HG03108 (cell line): ENCODE measurements around the gene TEAD4.

ENCODE experiments used
- ATAC-seq: cut with Tn5 transposase; IDR thresholded peaks from one replicate; pipeline ENCODE4 v1.9.1; 2021; ENCODE audit warnings: moderate library complexity; ENCODE audit not compliant: unreplicated experiment

The TEAD4 gene

DNA sequence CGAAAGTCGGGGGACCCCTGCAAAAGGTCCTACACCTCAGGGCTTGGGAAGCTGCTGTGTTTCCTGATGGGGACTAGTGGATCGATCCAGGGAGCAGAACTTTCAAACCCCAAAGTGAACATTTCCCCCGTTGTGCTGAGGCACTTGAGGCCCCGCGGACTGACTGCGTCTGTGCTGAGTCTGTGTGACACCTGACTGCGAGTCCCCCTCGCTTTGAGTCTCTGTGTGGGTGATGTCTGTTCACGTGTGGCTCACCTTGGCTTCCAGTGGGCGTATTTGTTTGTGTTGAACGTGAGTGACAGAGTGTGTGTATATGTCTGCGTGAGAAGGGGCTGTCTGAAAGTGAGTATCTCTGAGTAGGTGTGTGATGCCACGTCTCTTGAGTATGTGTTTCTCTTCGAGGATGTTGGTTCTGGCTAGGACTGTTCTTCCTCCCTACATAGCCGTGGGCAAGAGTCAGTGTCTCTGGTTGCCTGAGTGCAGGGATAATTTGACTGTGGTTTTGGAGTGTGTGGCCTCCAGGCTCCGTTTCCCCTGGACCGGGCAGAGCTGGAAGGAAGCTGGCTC is 1.3 kb downstream of the TEAD4 start:
- ATAC-seq, result no peak

DNA sequence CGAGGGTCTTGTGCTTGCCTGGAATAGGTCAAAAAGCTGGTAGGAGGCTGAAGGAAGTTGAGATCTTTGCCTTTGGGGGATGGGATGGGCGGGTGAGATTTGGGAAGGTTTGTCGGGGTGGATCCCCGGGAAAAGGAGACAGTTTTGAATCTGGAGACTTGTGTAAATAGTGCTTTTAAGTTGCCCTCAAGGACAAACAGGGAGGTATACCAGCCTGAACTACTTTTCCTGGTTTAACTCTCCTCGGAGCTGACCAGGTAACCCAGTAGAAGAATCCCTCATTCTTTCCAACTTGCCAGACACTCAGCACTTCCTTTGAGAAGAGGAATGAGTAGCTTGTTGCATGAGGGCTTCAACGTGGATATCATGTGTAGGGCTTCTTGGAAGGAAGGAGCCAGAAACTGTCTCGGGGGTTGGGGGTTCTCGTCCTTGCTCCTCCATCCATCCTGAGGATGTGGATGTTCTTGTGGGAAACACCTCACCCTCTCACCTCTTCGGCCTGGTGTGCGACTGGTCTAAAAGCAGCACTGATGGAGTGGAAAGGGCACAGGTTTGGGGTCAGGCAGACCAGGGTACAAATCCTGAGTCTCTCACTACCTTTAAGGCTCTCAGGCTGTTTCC is 1.9 kb downstream of the TEAD4 start:
- no peak for ATAC-seq

DNA sequence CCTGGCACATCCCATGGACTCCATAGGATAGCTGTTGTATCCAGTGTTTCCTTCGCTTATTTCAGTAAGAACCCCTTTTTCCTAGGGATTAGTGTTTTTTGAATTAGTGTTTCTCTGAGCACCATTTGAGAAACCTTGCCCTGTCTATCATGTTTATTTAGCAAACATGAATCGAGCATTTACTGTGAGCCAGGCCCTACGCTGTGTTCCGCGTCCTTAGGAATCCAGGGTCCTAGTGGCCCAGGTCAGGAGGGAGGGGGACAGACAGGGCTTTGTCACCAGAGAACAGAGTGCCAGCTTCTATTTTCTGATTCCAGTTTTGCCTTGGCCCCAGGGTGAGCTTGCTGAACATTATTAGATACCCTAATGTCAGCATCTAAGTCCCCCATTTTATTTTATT is 2.5 kb downstream of the TEAD4 start:
- ATAC-seq, result no peak

DNA sequence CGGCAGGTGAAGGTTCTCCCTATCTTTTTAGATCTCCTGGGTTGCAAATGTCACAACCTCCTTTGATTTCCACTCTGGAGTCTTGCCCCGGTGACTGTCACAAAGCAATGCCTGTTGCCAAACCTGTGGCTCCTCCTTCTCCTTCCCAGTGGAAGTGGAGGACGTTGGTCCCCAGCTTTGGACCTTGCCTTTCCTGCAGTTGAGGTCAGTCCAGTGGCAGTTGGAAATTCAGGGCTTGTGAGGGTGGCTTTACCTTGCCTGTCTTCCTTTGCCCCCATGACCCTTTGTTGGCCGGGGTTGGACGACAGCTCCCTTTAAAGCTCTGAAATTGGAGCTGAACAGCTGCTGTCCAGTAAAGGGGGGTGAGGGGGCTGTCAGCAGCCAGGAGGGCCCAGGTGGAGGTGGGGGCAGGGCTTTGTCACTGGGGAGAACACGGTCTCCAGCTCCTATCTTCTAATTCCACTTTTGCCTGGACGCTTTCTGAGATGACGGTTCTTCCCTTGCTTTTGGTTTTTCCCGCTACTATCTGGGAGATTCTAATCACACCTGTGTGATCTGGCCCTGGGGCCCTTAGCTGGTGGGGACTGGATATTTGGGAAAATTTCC is 4.1 kb downstream of the TEAD4 start:
- no peak for ATAC-seq

DNA sequence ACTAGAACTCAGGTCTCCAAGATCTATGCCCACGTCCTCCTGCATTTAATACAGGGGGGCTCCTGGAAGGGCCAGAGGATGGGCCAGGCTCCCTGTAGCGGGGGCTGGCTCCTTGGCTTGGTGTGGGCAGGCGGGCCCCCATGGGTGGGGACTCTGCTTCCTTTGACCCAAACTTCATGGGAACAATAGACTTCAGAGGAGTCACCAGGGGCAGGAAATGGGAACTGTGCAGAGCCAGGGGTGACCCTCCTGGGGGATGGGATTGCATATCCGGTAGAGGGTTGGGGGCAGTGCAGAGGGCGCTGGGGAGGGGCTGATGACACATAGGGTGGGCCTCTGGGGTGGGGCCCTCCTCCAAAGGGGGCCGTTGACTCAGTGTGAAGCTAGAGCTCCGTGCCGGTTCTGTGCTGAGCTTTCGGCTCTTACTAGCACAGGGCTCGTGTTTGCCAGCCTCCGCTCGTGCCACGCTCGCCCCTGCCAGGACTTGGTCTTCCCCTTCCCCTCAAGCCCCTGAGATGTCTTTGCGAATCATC is 4.6 kb downstream of the TEAD4 start:
- no peak for ATAC-seq

DNA sequence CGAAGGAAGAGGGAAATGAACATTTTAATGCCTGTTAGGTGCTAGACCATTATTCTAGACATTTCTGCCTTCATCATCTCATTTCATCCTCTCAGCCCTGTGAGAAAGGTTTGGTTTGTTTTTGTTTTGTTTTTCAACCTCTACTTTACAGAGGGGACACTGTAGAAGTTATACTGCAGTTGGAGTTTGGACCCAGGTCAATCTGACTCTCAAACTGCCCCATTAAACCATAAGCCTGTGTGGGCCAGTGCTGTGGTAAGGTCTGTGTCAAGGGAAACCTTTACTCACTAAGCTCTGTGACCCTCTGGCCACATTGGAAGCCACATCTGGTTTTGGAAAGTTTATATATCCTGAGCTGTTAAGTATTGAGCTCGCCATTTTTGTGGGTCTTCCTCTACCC is 8.5 kb downstream of the TEAD4 start:
- ATAC-seq, result no peak

DNA sequence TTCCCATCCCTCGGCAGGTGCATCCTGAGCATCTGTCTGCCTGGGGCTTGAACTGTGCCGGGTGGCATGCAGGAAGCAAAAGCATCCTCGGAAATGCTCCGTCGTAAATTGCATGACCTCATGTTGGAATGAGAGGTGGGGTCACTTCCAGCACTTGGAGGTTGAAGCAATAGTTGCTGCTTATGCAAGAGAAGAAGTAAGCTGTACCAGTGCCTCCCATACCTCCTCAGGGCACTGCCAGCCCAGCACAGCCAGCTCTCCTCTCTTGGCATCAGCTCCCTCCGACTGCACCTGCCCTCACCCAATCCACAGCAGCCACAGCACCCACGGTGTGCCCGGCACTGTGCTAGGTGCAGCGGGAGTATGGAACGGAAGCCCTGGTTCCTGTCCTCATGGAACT is 11.5 kb downstream of the TEAD4 start:
- ATAC-seq, result no peak

DNA sequence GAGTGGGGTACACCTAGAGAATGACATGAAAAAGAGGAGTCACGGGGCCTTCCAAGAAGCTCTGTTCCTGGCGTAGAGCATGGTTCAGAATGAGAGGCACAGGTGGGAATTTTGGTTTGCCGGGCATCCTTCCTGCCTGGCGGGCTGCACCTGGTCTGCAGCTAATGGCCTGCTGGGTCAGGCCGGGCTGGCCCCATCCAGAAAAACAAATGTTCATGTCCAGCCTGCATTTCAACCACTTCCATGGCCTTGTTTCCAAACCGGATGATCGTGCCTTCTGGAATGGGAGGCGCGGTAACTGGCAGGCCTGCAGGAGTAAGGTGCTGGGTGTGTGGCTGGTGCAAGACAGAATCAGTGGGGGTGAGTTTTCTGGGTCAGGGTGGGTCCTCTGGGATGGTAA is 14.4 kb downstream of the TEAD4 start:
- no peak for ATAC-seq

DNA sequence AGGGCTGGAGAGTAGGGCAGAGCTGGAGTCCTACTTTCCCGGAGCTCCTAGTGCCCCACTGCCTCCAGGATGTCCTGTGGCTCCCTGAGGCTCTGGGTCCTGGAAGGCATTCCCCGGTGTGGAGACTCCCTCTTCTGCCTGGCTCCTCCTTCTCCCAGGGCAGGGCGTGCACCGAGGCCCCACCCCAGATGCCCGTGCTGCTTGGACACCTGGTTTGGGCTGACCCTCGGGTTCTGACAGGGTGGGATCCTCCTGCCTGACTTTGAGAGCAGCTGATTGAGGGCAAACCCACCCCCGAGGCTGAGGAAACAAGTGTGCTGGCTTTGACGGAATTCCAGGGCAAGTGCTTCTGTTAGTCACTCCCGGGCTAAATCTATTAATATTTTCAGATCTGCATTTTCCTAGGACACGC is 15.4 kb downstream of the TEAD4 start:
- no peak for ATAC-seq

DNA sequence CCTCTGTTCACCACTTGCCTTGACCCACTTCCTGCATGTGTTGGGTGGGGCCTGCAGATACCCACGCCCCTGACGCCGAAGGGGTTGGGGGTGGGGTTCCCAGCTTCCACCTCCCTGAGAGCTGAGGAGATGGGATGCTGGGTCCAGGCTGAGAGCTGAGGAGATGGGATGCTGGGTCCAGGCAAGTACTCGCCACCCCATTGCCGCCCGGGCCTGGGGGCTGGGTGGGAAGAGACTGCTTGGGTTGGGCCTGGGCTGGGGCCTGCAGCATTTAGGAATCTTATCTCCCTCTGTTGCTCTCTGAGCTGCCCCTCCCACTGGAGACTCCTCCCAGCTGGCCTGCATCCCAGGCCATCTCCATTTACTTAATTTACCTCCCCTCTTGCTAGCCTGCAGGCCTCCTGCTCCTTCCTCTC is 17.4 kb downstream of the TEAD4 start:
- no peak for ATAC-seq

DNA sequence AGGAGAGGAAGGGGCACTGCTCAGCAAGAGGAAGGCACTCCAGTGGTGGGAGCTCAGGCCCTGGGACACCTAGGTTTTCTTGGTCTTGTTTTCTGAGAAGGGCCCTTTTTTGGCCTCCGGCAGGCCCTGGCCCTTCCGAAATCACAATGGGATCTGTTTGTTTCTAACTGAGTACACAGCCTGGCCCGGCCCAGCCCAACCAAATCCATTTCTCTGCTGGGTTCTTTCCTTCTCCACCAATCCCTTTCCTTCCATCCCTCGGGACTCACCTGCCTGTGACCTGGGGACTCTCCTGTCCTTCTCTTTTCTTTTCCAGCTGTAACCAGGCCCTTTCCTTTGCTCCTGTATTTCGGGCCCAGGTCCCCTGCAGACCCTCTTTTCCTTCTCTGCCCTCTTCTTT is 18.6 kb downstream of the TEAD4 start:
- no peak for ATAC-seq

DNA sequence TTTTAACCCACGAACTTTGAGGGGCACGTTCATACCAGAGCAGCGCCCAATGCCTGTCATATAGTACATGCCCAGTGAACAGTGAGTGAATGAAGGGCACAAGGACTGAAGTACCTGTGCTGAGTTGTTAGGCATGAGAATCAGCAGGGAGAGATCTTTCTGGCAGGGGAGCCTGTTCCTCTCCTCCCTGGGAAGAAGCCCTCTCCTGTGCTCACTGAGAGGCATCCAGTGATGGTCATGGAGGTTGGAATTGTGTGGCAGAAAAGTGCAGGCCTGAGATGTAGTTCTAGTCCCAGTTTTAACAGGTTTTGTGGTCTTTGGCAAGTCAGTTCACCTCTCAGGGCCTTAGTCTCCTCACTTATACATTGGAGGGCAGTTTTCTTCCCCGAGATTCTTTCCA is 20.6 kb downstream of the TEAD4 start:
- ATAC-seq, result no peak

DNA sequence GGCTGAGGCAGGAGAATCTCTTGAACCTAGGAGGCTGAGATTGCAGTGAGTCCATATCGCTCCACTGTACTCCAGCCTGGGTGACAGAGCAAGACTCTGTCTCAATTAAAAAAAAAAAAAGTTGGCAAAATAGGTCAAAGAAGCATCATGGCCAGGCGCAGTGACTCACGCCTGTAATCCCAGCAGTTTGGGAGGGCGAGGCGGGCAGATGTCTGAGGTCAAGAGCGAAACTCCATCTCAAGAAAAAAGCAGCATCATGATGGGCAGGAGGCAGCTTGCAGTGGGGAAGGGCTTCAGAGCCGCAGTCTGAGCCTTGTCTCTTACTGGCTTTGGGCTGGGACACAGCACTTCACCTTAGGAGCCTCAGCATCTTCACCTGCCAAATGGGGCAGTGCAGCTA is 21.4 kb downstream of the TEAD4 start:
- no peak for ATAC-seq

DNA sequence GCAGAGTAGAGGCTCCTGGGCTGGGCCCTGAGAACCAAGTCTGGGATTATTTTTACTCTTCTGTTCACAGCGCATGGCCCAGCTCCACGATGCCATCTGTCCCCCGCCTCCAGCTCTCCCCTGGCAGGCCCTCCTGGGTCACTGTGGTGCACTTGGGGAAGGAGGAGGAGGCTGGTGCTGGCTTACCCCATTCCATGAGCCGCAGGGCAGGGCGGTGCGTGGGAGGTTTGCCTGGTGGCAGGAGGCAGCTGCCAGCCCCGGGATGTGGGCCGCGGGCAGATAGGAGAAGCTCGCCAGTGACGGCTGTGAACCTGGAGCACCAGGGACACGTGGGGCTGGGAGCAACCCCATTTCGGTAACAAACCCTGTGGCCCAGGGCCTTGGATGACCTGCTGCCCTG is 23.2 kb downstream of the TEAD4 start:
- ATAC-seq, result no peak

DNA sequence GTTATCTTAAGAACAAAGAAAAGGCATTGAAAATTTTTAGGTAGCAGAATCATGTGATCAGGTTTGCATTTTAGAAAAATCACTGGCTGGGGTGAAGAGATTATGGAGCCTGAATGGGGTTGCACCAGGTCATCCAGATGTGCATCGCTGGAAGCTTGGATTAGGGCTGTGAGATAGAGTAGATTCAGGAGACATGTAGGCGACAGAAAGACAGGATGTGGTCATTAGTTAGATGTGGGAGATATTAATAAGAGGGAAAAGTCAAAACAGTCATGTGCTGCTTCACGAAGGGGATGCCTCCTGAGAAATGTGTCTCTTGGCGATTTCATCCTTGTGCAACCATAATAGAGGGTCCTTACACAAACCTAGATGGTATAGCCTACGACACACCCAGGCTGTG is 25.1 kb downstream of the TEAD4 start:
- ATAC-seq, result no peak

DNA sequence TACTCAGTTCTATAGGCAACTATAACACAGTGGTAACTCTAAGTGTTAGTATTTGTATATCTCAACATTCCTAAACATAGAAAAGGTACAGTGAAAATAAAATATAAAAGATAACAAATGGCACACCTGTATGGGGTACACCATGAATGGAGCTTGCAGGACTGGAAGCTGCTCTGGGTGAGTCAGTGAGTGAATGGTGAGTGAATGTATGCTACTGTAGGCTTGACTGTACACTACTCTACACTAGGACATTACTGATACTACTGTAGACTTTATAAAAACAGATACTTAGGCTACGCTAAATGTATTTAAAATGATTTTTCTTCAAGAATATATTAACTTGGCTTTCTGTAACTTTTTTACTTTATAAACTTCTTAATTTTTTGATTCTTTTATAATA is 25.5 kb downstream of the TEAD4 start:
- no peak for ATAC-seq

DNA sequence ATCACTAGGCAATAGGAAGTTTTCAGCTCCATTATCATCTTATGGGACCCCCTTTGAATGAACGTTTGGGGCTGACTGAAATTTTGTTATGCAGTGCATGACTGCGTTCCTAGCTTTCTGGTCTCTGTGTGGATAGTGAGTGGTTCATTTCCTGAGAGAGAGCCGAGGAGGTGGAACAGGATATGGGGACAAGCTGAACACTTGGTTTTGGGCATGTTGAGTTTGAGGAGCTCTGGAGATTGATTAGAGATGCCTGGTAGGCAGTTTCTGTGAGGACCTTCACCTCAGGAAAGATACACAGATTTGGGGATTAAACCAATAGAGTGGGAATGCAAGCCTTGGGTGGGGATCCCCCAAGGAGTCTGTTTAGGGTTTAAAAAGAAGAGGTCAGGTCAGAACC is 27.7 kb downstream of the TEAD4 start:
- ATAC-seq, result no peak

DNA sequence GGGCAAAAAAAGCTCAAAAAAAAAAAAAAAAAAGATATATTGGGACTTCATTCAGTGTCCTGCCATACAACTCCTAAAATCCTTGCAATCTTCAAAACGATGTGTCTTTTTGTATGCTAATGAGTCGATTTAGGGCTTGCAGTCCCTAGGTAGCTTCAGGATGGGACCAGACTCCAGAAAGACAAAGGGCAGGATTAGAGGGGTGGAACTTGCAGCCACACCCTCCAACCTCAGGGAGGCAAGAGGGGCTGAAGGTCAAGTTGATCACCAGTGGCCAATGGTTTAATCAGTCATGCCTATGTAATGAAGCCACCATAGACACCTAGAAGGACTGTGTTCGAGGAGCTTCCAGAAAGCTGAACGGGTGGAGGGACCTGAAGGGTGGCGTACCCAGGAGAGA is 29.3 kb downstream of the TEAD4 start:
- no peak for ATAC-seq

DNA sequence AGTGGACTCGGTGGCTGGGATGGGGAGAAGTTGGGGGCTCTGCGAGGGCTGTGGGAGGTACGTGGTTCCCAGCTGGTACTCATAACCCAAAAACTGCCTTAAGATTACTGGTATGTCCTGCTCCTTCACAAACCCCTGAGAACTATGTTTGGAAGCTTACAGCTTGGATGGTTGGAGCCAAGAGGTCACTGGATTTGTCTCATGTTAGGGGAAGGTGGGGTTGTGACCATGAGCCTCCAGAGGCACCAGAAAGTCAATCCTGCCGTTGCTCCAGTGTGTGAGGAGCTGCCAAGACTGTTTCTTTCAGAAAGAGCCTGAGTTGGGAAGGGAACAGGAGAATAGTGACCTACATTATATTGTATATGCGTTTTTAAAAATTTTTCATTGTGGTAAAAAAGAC is 33.5 kb downstream of the TEAD4 start:
- ATAC-seq, result no peak

DNA sequence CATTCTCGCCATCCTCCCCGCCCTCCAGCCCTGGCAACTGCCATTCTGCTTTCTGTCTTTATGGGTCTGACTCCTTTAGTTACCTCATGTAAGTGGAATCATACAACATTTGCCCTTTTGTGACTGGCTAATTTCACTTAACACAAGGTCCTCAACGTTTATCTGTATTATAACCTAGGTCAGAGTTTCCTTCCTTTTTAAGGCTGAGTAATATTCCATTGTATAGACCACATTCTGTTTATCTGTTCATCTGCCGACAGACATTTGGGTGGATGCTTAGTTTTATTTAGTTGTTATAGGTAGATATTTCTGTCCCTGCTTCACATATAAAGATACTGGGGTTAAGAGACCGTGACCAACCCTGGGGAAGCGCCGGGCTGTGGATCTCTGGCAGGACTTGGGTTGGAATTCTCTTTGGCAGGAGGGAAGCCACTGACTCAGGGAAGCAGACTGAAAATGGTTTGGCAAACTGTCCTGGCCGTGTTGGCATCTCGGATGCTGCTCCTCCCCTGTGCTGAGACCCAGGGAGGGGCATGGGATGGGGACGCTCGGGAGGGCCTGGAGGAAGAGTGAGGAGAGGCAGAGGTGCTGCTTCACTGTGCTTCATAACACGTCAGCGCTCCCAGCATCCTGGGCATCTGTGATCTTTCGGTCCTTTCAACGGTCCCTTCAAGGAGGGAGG is 38.9 kb downstream of the TEAD4 start:
- no peak for ATAC-seq

DNA sequence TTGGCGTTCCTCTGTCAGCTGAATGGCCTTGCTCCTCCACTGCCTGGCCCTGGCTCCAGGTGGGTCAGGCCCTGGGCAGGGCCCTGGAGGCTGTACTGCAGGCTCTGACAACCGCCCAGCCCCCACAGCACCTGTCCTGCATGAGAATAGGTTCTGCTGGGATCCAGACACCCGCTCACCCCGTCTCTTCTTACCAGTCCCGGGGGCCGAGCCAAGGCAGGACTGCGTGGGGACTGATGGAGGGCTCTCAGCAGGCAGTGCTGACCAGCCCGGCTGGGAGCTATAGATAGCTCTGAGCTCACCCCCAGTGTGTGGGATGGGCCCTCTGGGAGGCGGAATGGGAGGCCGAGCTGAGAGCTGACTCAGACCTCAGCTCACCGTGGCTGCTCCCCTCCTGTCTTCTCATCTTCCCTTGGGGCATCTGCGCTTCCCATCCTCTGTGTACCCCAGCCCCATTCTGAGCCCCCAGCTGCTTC is 39.6 kb downstream of the TEAD4 start:
- ATAC-seq, result no peak

DNA sequence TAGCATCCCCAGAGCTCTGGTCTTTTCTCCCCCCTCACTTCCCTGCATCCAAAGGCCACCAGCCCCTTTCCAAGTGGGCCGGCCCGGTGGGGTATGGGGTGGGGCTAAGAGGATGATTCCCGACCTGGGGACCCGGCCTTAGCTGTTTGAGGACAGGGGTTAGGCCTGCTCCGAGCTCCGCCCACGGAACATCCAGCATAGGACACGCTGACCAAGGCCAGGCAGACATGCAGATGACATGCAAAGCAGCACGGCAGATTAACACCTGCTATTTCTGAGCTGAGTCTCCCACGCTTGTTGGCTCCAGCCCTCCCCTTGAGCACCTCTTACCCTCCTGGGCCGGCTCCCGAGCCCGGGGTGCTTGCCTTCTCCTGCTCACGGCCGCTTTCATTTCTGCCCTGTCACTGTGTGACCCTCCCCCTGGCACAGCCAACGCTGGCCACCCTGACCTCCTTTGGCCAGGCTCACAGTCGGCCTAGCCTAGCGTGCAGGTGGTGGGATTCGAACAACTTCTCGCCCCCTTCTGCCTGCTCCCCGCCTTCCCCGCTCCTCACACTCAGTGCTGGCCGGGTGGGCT is 40.2 kb downstream of the TEAD4 start:
- no peak for ATAC-seq
